Ramos (cell line): ENCODE measurements around the gene EPS8L3.
"Not testable (repeated sequence)": the region's sequence is repeated elsewhere in the genome, so short reads cannot be mapped to it uniquely, and the experiment has no call there.

Experiments used
- in situ Hi-C: fragments of 300-500 bp; cut with MboI; formaldehyde crosslinking; loops from one replicate; pipeline ENCODE4 v1.14.3; 2022; ENCODE audit warnings: low sequenced_read_pairs; ENCODE audit not compliant: unreplicated experiment

The EPS8L3 gene

DNA sequence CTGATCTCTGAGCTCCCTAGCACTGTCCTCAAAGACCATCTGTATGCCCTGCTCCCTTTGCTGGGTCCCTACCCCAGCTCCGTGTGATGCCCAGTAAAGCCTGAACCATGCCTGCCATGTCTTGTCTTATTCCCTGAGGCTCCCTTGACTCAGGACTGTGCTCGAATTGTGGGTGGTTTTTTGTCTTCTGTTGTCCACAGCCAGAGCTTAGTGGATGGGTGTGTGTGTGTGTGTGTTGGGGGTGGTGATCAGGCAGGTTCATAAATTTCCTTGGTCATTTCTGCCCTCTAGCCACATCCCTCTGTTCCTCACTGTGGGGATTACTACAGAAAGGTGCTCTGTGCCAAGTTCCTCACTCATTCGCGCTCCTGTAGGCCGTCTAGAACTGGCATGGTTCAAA, 46.0 kb downstream of the EPS8L3 start:
- in situ Hi-C loops = no loop called here

DNA sequence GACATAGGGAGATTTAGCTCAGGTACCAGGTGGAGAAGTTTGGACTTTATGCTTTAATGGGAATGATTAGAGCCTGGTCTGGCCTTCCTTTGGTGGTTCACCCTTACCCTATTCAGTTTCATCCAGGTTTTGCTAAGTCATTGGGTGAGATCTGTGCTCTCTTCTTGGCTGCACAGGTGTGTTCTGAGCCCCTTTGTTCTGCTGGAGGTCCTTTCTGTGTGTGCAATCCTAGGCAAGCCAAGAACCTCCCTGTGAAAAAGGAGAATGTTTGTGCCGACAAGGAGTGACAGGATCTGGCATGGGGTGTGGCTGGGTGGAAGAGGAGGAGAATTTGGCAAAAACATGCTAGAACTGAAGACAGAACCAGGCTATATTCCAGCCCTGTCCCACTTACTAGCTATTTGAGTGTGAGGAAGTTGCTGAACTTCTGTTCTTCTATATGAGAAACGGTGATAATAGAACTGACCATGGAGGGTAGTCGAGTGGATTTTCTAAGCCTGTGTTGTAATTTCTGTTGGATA, 47.1 kb downstream of the EPS8L3 start:
- in situ Hi-C loops = no loop called here

DNA sequence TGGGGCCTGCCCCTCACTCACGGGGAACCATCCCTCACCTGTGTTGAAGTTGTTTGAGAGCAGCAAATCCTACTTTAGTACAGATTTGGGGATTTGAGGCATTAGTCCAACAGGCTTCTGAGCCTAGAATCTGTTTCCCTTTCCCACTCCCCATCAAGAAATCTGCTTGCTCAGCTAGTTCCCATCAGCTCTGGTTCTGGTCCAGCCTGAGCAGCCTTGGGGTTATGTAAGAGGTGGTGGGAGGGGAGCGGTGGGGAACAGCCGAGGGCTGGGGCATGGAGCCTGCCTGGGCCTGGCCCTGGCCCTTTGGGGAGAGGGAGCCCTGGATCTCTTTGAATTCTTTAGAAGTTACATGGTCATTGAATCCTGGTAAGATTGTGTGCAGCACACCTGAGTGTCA, 47.6 kb downstream of the EPS8L3 start:
- in situ Hi-C loops = no loop called here

DNA sequence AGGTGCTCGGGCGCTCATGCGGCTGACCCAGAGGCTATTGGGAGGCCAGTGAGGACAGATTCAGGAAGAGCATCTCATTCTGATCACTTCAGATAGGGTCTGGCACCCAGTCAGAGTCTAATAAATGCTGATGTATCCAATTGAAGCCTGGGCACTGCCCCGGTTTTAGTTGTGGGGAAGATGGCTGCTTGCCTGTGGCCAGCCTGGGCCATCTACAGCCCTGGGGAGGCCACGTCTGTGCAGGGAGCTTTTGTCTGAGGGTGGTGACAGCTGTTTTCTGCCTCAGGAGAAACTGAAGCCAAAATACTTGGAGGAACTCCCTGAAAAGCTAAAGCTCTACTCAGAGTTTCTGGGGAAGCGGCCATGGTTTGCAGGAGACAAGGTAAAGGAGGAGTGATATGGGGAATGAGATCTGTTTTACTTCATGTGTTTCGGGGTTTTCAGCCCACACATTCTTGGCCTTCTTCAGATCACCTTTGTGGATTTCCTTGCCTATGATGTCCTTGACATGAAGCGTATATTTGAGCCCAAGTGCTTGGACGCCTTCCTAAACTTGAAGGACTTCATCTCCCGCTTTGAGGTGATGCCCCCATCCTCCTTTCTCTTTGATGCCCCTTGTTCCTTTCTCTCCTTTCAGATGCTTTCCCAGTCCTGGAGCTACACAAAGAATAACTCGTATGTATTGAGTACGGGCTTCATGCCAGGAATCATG, 48.9 kb downstream of the EPS8L3 start:
- in situ Hi-C loops = no loop called here

DNA sequence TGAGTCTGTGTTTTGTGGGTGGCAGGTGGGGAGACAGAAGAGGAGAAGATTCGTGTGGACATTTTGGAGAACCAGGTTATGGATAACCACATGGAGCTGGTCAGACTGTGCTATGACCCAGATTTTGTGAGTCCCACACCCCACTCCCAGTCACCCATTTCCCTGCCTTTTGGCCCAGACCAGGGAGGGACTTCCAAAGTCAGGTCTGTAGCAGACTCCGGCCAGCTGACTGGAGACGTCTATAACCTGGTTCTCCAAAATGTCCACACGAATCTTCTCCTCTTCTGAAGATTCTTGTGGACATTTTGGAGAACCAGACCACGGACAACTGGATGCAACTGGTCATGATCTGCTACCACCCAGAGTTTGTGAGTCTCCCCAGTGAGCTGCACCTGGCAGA, 50.1 kb downstream of the EPS8L3 start:
- in situ Hi-C loops = no loop called here

DNA sequence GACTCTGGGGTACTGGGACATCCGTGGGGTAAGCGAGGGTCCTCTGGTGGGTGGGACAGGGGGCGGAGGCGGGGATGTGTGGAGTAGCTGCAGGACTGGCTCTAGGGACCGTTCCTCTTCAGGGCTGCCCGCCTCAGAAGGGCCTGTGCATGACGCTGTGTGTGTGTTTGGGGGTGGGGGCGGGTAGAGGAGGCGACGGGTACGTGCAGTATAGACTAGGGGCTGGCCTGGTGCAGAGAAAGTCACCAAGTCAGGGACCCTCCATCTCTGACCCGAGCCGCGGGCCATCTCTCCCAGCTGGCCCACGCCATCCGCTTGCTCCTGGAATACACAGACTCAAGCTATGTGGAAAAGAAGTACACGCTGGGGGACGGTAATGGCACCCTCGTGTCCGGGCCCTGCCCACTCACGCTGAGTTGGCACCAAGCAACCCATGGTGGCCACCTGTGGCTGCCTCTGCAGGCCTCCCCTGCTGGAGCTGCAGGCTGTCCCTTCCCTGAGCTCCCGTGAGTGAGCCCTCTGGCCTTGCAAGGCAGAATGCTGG, 51.3 kb downstream of the EPS8L3 start:
- in situ Hi-C loops = no loop called here

DNA sequence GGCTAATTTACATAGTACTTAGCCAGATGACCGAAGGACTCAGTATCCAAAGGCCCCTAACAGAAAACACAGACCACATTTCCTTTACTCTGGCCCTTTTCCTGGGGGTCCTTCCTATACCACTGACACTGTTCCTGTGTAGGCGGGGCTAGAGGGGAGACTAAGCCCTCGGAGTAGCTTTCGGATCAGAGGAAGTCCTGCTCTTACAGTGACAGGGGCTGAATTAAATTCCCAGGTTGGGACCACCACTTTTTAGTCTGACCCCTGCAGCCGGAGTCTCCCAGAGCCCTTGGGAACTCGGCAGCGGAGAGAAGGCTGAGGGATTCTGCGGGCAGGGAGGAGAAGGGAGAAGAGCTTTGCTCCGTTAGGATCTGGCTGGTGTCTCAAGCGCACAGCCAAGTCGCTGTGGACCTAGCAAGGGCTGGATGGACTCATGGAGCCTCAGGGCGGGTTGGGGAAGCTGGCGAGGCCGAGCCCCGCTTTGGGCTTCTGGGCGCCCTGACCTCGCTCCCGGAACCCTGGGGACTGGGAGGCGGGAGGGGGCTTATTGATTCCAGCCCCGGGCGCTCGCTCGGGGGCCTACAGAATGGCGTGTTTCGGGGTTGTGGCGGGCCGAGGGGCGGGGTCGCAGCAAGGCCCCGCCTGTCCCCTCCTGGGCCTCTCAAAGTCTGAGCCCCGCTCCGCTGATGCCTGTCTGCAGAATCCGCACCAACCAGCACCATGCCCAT, 52.0 kb downstream of the EPS8L3 start, which contains the start of gene GSTM5:
GSTM5 (plus strand) TSS at position 659 of the 728 bp plus-strand sequence; CDS start at position 721, 62 bp downstream.
- in situ Hi-C loops = not testable (repeated sequence)

DNA sequence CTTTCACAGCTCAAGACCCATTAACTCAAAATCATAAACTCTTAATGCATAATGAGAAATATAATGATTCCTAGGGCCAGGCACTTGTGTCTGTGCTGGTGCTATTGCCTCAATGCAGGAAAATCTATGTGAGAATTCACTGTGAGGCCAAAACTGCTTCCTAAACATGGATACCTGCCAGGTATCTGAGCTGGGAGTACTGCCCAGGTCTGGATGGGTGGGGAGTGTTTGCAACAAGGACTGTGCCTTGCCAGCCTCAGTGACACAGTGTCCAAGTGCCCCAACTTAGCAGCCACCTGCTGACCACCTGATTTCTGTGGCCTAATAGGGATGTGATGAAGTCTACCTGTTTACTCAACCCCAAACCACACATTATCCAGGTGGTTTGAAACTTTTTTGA, 53.9 kb downstream of the EPS8L3 start:
- in situ Hi-C loops = not testable (repeated sequence)

DNA sequence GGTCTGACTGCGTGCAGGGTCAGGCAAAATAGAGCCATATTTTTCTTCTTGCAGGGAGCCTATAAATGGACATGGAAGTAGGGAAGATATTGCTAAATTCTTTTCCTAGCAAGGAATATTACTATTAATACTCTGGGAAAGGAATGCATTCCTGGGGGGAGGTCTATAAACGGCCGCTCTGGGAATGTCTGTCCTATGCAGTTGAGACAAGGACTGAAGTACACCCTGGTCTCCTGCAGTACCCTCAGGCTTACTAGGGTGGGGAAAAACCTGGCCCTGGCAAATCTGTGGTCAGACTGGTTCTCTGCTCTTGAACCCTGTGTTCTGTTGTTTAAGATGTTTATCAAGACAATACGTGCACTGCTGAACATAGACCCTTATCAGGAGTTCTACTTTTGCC, 54.8 kb downstream of the EPS8L3 start:
- in situ Hi-C loops = not testable (repeated sequence)

DNA sequence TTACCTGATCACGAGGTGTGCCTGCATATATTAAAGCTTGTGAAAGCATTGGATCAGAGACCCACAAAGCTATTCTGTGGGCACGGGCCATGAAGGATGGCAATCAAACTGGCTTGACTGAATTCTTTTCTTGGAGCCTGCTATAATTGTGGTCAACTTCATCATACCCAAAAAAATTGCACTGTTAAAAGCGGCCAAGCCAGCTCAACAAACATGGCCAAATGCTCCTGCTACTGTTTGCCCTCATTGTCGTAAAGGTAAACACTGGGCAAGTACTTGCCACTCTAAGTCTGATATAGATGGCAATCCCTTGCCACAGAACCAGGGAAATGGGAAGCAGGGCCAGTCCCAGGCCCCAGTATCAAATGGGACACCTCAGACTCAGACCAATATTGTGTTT, 58.3 kb downstream of the EPS8L3 start:
- in situ Hi-C loops = no loop called here

DNA sequence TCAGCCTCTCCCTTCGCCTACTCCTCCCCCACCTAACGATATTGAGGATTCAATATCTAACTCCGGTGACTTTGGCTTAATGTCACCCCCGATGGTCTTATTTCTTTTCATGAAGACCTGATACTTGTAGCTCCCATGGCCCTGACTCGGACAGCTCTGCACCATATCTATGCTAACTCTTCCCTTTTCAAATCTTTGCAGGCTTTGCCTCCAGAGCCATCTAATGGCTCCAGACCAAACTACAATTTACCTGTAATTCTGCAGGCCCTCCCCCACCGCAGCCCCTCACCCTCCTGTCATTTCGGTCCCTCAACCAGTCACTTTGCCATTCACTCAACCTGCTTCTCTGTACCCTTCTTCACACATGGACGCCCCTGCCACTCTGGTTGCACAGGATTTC, 59.5 kb downstream of the EPS8L3 start:
- in situ Hi-C loops = no loop called here

DNA sequence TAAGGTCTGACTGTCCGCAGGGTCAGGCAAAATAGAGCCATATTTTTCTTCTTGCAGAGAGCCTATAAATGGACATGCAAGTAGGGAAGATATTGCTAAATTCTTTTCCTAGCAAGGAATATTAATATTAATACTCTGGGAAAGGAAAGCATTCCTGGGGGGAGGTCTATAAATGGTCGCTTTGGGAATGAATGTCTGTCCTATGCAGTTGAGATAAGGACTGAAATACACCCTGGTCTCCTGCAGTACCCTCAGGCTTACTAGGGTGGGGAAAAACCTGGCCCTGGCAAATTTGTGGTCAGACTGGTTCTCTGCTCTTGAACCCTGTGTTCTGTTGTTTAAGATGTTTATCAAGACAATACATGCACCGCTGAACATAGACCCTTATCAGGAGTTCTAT, 60.8 kb downstream of the EPS8L3 start:
- in situ Hi-C loops = not testable (repeated sequence)
